22Rv1 (cell line): Measurements from ENCODE around the gene PDZRN4.

Experiments
- H3K27ac ChIP-seq: fragments of 450-650 bp; 2 replicates; pipeline ENCODE4 v1.5.1; 2017
- CTCF ChIP-seq: fragments of 450-650 bp; IDR thresholded peaks from 2 replicates; pipeline ENCODE4 v1.5.1; 2017; ENCODE audit warnings: mild to moderate bottlenecking
- ZFX ChIP-seq: fragments of 450-650 bp; IDR thresholded peaks from 2 replicates; pipeline ENCODE4 v1.6.1; 2017; ENCODE audit warnings: antibody characterized with exemption, borderline replicate concordance

Gene PDZRN4

GRCh38 chr12:41510470-41510869 is 322.4 kb downstream of the PDZRN4 start:
- no peak for TF ChIP-seq ZFX
- TF ChIP-seq CTCF, result no peak
- no peak overlapping the region for H3K27ac ChIP-seq

DNA sequence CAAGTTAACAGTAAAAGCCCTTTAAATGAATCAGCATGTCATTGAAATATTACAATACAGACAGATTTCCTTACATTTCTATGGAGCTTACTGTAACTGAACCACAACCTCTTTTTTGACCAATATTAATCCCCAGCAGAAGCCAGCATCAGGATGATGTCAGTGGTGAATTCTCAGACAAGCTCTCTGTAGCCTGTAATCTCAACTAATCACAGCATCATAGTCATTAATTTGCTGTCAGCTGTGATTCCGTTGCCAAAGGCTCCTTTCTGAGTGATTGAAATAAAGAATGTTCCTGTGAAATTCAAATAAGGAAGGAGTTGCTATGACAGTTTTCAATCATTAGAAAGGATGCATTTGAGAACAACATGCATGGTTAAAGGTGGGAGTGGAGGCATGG is 323.1 kb downstream of the PDZRN4 start:
- no peak for TF ChIP-seq ZFX
- no peak for TF ChIP-seq CTCF
- H3K27ac ChIP-seq, result no peak overlapping the region

GRCh38 chr12:41512497-41512896 is 324.4 kb downstream of the PDZRN4 start:
- no peak for TF ChIP-seq CTCF
- no peak for TF ChIP-seq ZFX
- H3K27ac ChIP-seq, result no peak overlapping the region

GRCh38 chr12:41514021-41514777 is 326.1 kb downstream of the PDZRN4 start:
- TF ChIP-seq ZFX (no peak), CTCF (no peak)
- H3K27ac ChIP-seq, result no peak overlapping the region

DNA sequence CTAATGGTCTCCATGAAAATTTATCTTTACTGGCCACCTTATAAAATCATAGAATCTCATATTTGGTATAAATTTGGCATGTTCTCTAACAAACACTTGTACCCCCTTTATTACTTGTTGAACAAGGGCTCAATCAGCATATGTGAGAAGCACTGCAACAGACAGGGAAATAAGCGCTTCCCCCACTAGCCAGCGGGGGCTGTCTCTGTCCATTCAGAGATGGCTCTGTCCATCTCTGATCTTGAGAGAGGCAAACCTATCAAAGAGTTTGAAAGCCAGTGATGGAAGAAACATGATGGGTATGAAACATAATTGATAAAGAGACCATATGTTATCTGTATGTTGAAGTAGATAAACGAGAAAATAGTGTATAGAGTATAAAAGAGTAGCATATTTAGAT is 326.8 kb downstream of the PDZRN4 start:
- TF ChIP-seq ZFX (no peak), CTCF (peak; percentile 60)
- H3K27ac ChIP-seq, result no peak overlapping the region

DNA sequence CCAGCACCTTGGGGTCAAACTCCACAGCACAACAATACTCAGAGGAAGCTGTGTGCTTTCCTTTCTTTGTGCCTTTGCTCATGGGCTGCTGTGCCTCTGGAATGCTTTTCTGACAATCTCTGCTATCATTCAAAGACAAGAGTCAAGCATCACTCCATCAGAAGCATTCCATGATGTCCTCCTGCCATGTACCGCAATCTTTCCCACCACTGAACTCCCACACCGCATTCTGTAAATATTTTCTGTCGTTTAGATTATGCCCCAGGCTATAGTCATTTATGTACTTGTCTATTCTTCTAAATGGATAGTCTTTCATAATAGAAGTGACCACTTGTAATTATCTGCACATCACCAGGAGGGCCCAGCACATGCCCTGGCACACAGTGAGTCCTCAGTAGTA is 327.8 kb downstream of the PDZRN4 start:
- no peak overlapping the region for H3K27ac ChIP-seq
- TF ChIP-seq CTCF, result no peak
- TF ChIP-seq ZFX, result no peak

DNA sequence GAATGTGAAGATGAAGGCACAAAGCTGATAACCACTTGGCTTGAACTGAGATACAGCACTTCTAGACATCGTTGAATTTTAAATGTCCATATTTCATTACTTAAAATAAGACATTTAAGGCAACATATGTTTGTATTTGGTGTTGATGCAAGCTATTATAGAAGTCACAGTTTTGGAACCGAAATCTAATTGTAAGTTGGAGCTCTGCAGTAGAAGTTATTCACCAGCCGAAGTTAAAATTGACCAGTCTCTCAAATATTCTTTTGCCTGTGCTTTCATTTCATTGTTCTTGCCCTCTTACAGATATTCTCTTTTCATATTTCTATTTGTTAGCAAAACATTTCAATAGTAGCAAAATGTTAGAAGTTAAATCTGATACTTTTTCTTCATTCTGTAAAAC is 332.7 kb downstream of the PDZRN4 start:
- no peak overlapping the region for H3K27ac ChIP-seq
- TF ChIP-seq ZFX (no peak), CTCF (no peak)
